ENCODE data around the gene SELENOV.
"Not testable (repeated sequence)": the region's sequence is repeated elsewhere in the genome, so short reads cannot be mapped to it uniquely, and the experiment has no call there.

Gene SELENOV

GRCh38 chr19:39514840-39515550 is at the start of gene SELENOV:
SELENOV (plus strand) TSS chr19:39515139; CDS start chr19:39515213, 74 bp downstream.
- DNase-seq = no peak

GRCh38 chr19:39465956-39466747 is 48.8 kb upstream of the SELENOV start:
- no peak for DNase-seq

GRCh38 chr19:39467941-39468340 is 47.0 kb upstream of the SELENOV start:
- DNase-seq = no peak

GRCh38 chr19:39469036-39469435 is 45.9 kb upstream of the SELENOV start:
- DNase-seq = no peak

GRCh38 chr19:39469567-39469966 is 45.4 kb upstream of the SELENOV start:
- DNase-seq = no peak

GRCh38 chr19:39470724-39471339 is 44.1 kb upstream of the SELENOV start:
- no peak for DNase-seq

- no peak for DNase-seq
Measured at GRCh38 chr19:39471756-39472536, 43.0 kb upstream of the SELENOV start.

GRCh38 chr19:39472746-39473442 is 42.0 kb upstream of the SELENOV start:
- no peak for DNase-seq

- DNase-seq = no peak
Measured at GRCh38 chr19:39473443-39473960, 41.4 kb upstream of the SELENOV start.

- DNase-seq = peak; percentile 69
Measured at GRCh38 chr19:39474139-39474620, 40.8 kb upstream of the SELENOV start.

- DNase-seq = no peak
Measured at GRCh38 chr19:39475748-39476147, 39.2 kb upstream of the SELENOV start.

- not testable (repeated sequence) for DNase-seq
Measured at GRCh38 chr19:39479319-39479801, 35.6 kb upstream of the SELENOV start.

GRCh38 chr19:39479916-39480315 is 35.0 kb upstream of the SELENOV start:
- DNase-seq = no peak

GRCh38 chr19:39480337-39481228 is 34.4 kb upstream of the SELENOV start, which contains the start of gene TIMM50:
TIMM50 (plus strand) TSS chr19:39480838; CDS start chr19:39480854, 16 bp downstream.
- peak; percentile 97 for DNase-seq

- no peak for DNase-seq
Measured at GRCh38 chr19:39481229-39481545, 33.8 kb upstream of the SELENOV start.

GRCh38 chr19:39481676-39482075 is 33.3 kb upstream of the SELENOV start:
- DNase-seq = no peak

GRCh38 chr19:39483141-39483540 is 31.8 kb upstream of the SELENOV start:
- DNase-seq = no peak

GRCh38 chr19:39489756-39490155 is 25.2 kb upstream of the SELENOV start:
- no peak for DNase-seq

- DNase-seq = no peak
Measured at GRCh38 chr19:39492225-39492624, 22.7 kb upstream of the SELENOV start.

- DNase-seq = no peak
Measured at GRCh38 chr19:39492788-39493187, 22.2 kb upstream of the SELENOV start.

GRCh38 chr19:39494661-39495060 is 20.3 kb upstream of the SELENOV start:
- DNase-seq = no peak
